NCI-H146 treated with DMSO at 0.1 percent for 48 hours (cell line): ENCODE measurements around the gene NEK9.
"Not testable (repeated sequence)": the region's sequence is repeated elsewhere in the genome, so short reads cannot be mapped to it uniquely, and the experiment has no call there.

Experiments
- DNase-seq: peaks from one replicate; lab custom pipeline; 2025; ENCODE audit not compliant: unreplicated experiment; lab: John Stamatoyannopoulos, UW

NEK9 gene

GRCh38 chr14:75144944-75145343, 18.1 kb upstream of the NEK9 start:
- no peak for DNase-seq

- no peak for DNase-seq
Measured at GRCh38 chr14:75143761-75144527, 17.1 kb upstream of the NEK9 start.

GRCh38 chr14:75142494-75142893, 15.6 kb upstream of the NEK9 start:
- no peak for DNase-seq

GRCh38 chr14:75141967-75142366, 15.1 kb upstream of the NEK9 start:
- no peak for DNase-seq

- DNase-seq, result no peak
Measured at GRCh38 chr14:75141062-75141461, 14.2 kb upstream of the NEK9 start.

GRCh38 chr14:75140620-75141019, 13.8 kb upstream of the NEK9 start:
- no peak for DNase-seq

- no peak for DNase-seq
Measured at GRCh38 chr14:75139185-75139584, 12.3 kb upstream of the NEK9 start.

GRCh38 chr14:75138492-75138891, 11.6 kb upstream of the NEK9 start:
- no peak for DNase-seq

- DNase-seq, result no peak
Measured at GRCh38 chr14:75134644-75135043, 7.8 kb upstream of the NEK9 start.

GRCh38 chr14:75133597-75133996, 6.7 kb upstream of the NEK9 start:
- DNase-seq, result no peak

GRCh38 chr14:75132382-75133086, 5.7 kb upstream of the NEK9 start:
- DNase-seq, result no peak

- no peak for DNase-seq
Measured at GRCh38 chr14:75128596-75128990, 1.7 kb upstream of the NEK9 start.

- no peak for DNase-seq
Measured at GRCh38 chr14:75127903-75128595, 1.2 kb upstream of the NEK9 start.

- not testable (repeated sequence) for DNase-seq
Measured at GRCh38 chr14:75127474-75127820, 599 bp upstream of the NEK9 start.

- DNase-seq, result no peak
Measured at GRCh38 chr14:75126121-75126544, 715 bp downstream of the NEK9 start.

GRCh38 chr14:75125617-75126016, 1.2 kb downstream of the NEK9 start:
- DNase-seq, result no peak

- DNase-seq, result no peak
Measured at GRCh38 chr14:75123991-75124390, 2.9 kb downstream of the NEK9 start.

GRCh38 chr14:75121552-75121951, 5.3 kb downstream of the NEK9 start:
- no peak for DNase-seq

GRCh38 chr14:75120541-75121291, 6.1 kb downstream of the NEK9 start:
- DNase-seq, result no peak

- no peak for DNase-seq
Measured at GRCh38 chr14:75119056-75119455, 7.8 kb downstream of the NEK9 start.

- DNase-seq, result no peak
Measured at GRCh38 chr14:75113932-75114539, 12.8 kb downstream of the NEK9 start.
